SK-N-SH (cell line): Measurements from ENCODE around the gene MAD1L1. TPM values are rescaled to one million over a fixed set of nuclear protein-coding genes. Genes with fewer than 3 reads are reported as not detected.
"Not testable (repeated sequence)": the region's sequence is repeated elsewhere in the genome, so short reads cannot be mapped to it uniquely, and the experiment has no call there.

Experiments used
- CTCF ChIA-PET: fragments of 300-600, 350-600 bp; formaldehyde crosslinking; extraction: SDS; loops from one replicate; lab custom pipeline; 2021; lab: Yijun Ruan, JAX
- POLR2A ChIA-PET: fragments of 350-600 bp; sonication (Branson Sonifier 250); formaldehyde crosslinking; extraction: SDS; loops from one replicate; lab custom pipeline; 2020; ENCODE audit warnings: antibody characterized with exemption, inconsistent platforms; lab: Yijun Ruan, JAX
- DNase-seq: peaks from one replicate; pipeline ENCODE4 v3.0.0; 2012
- H2AFZ ChIP-seq: fragments of 200-600 bp; sonication (generic); 2 replicates; pipeline ENCODE4 v1.8.1; 2016; ENCODE audit warnings: antibody characterized with exemption, mild to moderate bottlenecking, low read depth
- H3F3A ChIP-seq: fragments of 200-600 bp; sonication (generic); replicated peaks from 2 replicates; pipeline ENCODE3; 2016; ENCODE audit warnings: antibody characterized with exemption, mild to moderate bottlenecking; ENCODE audit not compliant: insufficient read depth
- H3K27ac ChIP-seq, 2 experiments: fragments of 200-500 bp in 1 of 2; fragments of 200-600 bp in 1 of 2; sonication (Bioruptor generic) in 1 of 2; sonication (generic), shearing (Covaris generic) in 1 of 2; 2 replicates each; pipeline versions ENCODE4 v1.5.1 to v1.6.1; 2014 to 2016; ENCODE audit warnings: low read depth in 2 of 2, inconsistent platforms in 1 of 2, low read length in 1 of 2, mild to moderate bottlenecking in 1 of 2, mixed read lengths in 1 of 2
- H3K27me3 ChIP-seq: fragments of 200-600 bp; sonication (generic), shearing (Covaris generic); 2 replicates; pipeline ENCODE4 v1.6.1; 2016; ENCODE audit warnings: mixed run types; ENCODE audit not compliant: insufficient read depth
- H3K36me3 ChIP-seq, 2 experiments: fragments of 200-500 bp in 1 of 2; fragments of 200-600 bp in 1 of 2; sonication (Bioruptor generic) in 1 of 2; sonication (generic) in 1 of 2; replicated peaks in 1 of 2; 2 replicates each; pipeline versions ENCODE3 to v1.5.1; 2014 to 2016; ENCODE audit warnings: low read length in 1 of 2, mild to moderate bottlenecking in 1 of 2; ENCODE audit not compliant: insufficient read depth in 2 of 2, control insufficient read depth in 1 of 2
- H3K4me1 ChIP-seq, 2 experiments: fragments of 200-500 bp in 1 of 2; fragments of 200-600 bp in 1 of 2; sonication (Bioruptor generic) in 1 of 2; sonication (generic), shearing (Covaris generic) in 1 of 2; 2 replicates each; pipeline versions ENCODE4 v1.5.1 to v1.6.1; 2014 to 2016; ENCODE audit warnings: low read depth in 1 of 2, low read length in 1 of 2, mixed run types in 1 of 2; ENCODE audit not compliant: insufficient read depth in 2 of 2, control insufficient read depth in 1 of 2
- H3K4me2 ChIP-seq: fragments of 200-600 bp; sonication (generic), shearing (Covaris generic); 2 replicates; pipeline ENCODE4 v1.6.1; 2017; ENCODE audit warnings: mixed run types
- H3K4me3 ChIP-seq, 2 experiments: fragments of 200-500 bp in 1 of 2; fragments of 200-600 bp in 1 of 2; sonication (Bioruptor generic) in 1 of 2; sonication (generic), shearing (Covaris generic) in 1 of 2; 2 replicates each; pipeline versions ENCODE4 v1.5.1 to v1.8.1; 2014 to 2016; ENCODE audit warnings: low read depth in 2 of 2, inconsistent platforms in 1 of 2, low read length in 1 of 2, mild to moderate bottlenecking in 1 of 2, mixed read lengths in 1 of 2, moderate library complexity in 1 of 2
- H3K79me2 ChIP-seq: fragments of 200-600 bp; sonication (generic); 2 replicates; pipeline ENCODE4 v1.8.1; 2017; ENCODE audit warnings: mild to moderate bottlenecking; ENCODE audit not compliant: insufficient read depth
- H3K9ac ChIP-seq: fragments of 200-600 bp; sonication (generic); 2 replicates; pipeline ENCODE4 v1.6.1; 2017; ENCODE audit warnings: mixed run types
- H3K9me2 ChIP-seq: fragments of 200-600 bp; sonication (generic); 2 replicates; pipeline ENCODE4 v1.6.1; 2017; ENCODE audit warnings: mixed run types
- H3K9me3 ChIP-seq: fragments of 200-600 bp; sonication (generic); 2 replicates; pipeline ENCODE4 v1.6.1; 2017; ENCODE audit warnings: mixed run types, mild to moderate bottlenecking, moderate library complexity
- H4K20me1 ChIP-seq: fragments of 200-600 bp; sonication (generic); 2 replicates; pipeline ENCODE4 v1.6.1; 2017; ENCODE audit warnings: mild to moderate bottlenecking, mixed run types; ENCODE audit not compliant: insufficient read depth
- FOSL2 ChIP-seq: IDR thresholded peaks from 2 replicates; pipeline ENCODE4 v1.4.0; 2012; ENCODE audit warnings: low read depth, mild to moderate bottlenecking, moderate library complexity, borderline replicate concordance
- FOXJ3 ChIP-seq: sonication (generic); formaldehyde crosslinking; IDR thresholded peaks from 2 replicates; pipeline ENCODE4 v1.5.1; 2020; ENCODE audit warnings: mild to moderate bottlenecking, missing genetic modification reagents
- GABPA ChIP-seq: IDR thresholded peaks from 2 replicates; pipeline ENCODE4 v1.4.0; 2012; ENCODE audit warnings: low read depth, mild to moderate bottlenecking
- JUND ChIP-seq: IDR thresholded peaks from 2 replicates; pipeline ENCODE4 v1.4.0; 2012
- MXI1 ChIP-seq: IDR thresholded peaks from 2 replicates; pipeline ENCODE4 v1.6.1; 2012; ENCODE audit warnings: mild to moderate bottlenecking, low read depth, low read length, improper control_type of control experiment
- RAD21 ChIP-seq: IDR thresholded peaks from 2 replicates; pipeline ENCODE4 v1.6.1; 2012; ENCODE audit warnings: mild to moderate bottlenecking, low read length
- RFX5 ChIP-seq: IDR thresholded peaks from 2 replicates; pipeline ENCODE4 v1.6.1; 2012; ENCODE audit warnings: mild to moderate bottlenecking, improper control_type of control experiment, low read length
- SMC3 ChIP-seq: IDR thresholded peaks from 2 replicates; pipeline ENCODE4 v1.6.1; 2012; ENCODE audit warnings: low read depth, low read length, improper control_type of control experiment
- TAF1 ChIP-seq: IDR thresholded peaks from 2 replicates; pipeline ENCODE4 v1.6.1; 2012; ENCODE audit warnings: low read depth, mild to moderate bottlenecking, low read length, moderate library complexity, borderline replicate concordance
- YY1 ChIP-seq: IDR thresholded peaks from 2 replicates; pipeline ENCODE4 v1.4.0; 2012; ENCODE audit warnings: low read depth, mild to moderate bottlenecking
- WGBS: methylation state at CpG from one replicate; pipeline ENCODE4 v1.1.6; 2017; ENCODE audit warnings: low lambda C conversion rate; 5-methylcytosine and 5-hydroxymethylcytosine counted together
- polyA plus RNA-seq, 3 experiments: library from polyadenylated mRNA; depleted of rRNA; stranded (reverse); fragments of >200 nt; gene quantifications; 2 replicates each; pipeline ENCODE4 v1.2.3, GENCODE V29; 2012
- TF ChIP-seq, protein P1 (sequence below): IDR thresholded peaks from 2 replicates; pipeline ENCODE4 v1.6.1; 2012; ENCODE audit warnings: mild to moderate bottlenecking, low read depth, low read length, moderate library complexity
- TF ChIP-seq, protein P2 (sequence below): fragments of 200-600 bp; sonication (generic); IDR thresholded peaks from 2 replicates; pipeline ENCODE4 v1.6.1; 2017; ENCODE audit warnings: antibody characterized with exemption, mild to moderate bottlenecking, moderate library complexity
- TF ChIP-seq, protein P3 (sequence below): IDR thresholded peaks from 2 replicates; pipeline ENCODE4 v1.4.0; 2012; ENCODE audit warnings: low read depth, borderline replicate concordance
- TF ChIP-seq, protein P4 (sequence below): fragments of 150-350 bp; IDR thresholded peaks from 2 replicates; pipeline ENCODE4 v1.6.1; 2017; ENCODE audit warnings: antibody characterized with exemption, low read length, low read depth, borderline replicate concordance
- TF ChIP-seq, protein P5 (sequence below): IDR thresholded peaks from 2 replicates; pipeline ENCODE4 v1.4.0; 2012; ENCODE audit warnings: low read depth

The MAD1L1 gene
- polyA plus RNA-seq, 1 of the 3 experiments (the other 2 are of a cell fraction) = 46.2 TPM

DNA sequence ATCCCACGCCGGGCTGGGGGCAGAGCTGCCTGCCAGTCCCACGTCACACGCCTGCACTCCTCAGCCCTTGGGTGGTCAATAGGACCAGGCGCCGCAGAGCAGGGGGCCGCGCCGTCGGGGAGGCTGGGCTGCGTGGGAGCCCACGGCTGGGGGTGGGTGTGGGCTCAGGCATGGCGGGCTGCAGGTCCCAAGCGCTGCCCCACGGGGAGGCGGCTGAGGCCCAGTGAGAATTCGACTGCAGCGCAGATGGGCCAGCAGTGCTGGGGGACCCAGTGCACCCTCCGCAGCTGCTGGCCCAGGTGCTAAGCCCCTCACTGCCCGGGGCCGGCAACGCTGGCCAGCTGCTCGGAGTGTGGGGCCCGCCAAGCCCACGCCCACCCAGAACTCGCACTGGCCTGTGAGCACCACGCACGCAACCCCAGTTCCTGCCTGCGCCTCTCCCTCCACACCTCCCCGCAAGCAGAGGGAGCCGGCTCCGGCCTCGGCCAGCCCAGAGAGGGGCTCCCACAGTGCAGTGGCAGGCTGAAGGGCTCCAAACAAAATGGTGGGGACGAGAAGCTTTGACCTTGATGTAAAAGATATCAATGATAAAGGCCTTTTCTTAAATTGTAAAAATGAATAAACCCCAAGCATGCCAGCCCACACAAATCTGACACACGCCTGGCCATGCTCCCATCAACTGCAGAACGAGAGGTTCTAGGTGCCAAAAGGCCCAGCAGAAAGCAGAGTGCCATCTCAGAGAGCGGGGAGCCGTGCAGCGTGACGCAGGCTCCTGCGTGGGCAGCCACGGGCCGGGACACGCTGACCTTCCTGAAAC lies 255.5 kb downstream of the MAD1L1 start:
- Histone ChIP-seq H2AFZ (no peak overlapping the region), H3K36me3 (peaks cover 0 to 5% of the 10 kb centered on the region in 2 experiments), H3K27ac (no peak overlapping the region), H3K4me3 (no peak overlapping the region), H3K4me1 (peaks cover 0 to 8% of the 10 kb centered on the region in 2 experiments; a peak in 1 of 4 replicates), H3K4me2 (no peak overlapping the region), H3F3A (no peaks in the 10 kb centered on the region)
- POLR2A ChIA-PET = no interaction called here
- no peak for DNase-seq
- WGBS = 94% methylated on average over 44 of the region's 44 CpGs
- TF ChIP-seq GABPA (no peak), TAF1 (no peak), FOSL2 (no peak), JUND (no peak), RFX5 (no peak), FOXJ3 (CRISPR knock-in tag) (no peak), MXI1 (no peak), RAD21 (no peak), SMC3 (no peak), YY1 (no peak)
- TF ChIP-seq, protein P1, sequence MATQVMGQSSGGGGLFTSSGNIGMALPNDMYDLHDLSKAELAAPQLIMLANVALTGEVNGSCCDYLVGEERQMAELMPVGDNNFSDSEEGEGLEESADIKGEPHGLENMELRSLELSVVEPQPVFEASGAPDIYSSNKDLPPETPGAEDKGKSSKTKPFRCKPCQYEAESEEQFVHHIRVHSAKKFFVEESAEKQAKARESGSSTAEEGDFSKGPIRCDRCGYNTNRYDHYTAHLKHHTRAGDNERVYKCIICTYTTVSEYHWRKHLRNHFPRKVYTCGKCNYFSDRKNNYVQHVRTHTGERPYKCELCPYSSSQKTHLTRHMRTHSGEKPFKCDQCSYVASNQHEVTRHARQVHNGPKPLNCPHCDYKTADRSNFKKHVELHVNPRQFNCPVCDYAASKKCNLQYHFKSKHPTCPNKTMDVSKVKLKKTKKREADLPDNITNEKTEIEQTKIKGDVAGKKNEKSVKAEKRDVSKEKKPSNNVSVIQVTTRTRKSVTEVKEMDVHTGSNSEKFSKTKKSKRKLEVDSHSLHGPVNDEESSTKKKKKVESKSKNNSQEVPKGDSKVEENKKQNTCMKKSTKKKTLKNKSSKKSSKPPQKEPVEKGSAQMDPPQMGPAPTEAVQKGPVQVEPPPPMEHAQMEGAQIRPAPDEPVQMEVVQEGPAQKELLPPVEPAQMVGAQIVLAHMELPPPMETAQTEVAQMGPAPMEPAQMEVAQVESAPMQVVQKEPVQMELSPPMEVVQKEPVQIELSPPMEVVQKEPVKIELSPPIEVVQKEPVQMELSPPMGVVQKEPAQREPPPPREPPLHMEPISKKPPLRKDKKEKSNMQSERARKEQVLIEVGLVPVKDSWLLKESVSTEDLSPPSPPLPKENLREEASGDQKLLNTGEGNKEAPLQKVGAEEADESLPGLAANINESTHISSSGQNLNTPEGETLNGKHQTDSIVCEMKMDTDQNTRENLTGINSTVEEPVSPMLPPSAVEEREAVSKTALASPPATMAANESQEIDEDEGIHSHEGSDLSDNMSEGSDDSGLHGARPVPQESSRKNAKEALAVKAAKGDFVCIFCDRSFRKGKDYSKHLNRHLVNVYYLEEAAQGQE = no peak
- TF ChIP-seq, protein P2, sequence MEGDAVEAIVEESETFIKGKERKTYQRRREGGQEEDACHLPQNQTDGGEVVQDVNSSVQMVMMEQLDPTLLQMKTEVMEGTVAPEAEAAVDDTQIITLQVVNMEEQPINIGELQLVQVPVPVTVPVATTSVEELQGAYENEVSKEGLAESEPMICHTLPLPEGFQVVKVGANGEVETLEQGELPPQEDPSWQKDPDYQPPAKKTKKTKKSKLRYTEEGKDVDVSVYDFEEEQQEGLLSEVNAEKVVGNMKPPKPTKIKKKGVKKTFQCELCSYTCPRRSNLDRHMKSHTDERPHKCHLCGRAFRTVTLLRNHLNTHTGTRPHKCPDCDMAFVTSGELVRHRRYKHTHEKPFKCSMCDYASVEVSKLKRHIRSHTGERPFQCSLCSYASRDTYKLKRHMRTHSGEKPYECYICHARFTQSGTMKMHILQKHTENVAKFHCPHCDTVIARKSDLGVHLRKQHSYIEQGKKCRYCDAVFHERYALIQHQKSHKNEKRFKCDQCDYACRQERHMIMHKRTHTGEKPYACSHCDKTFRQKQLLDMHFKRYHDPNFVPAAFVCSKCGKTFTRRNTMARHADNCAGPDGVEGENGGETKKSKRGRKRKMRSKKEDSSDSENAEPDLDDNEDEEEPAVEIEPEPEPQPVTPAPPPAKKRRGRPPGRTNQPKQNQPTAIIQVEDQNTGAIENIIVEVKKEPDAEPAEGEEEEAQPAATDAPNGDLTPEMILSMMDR = no peak
- TF ChIP-seq, protein P3, sequence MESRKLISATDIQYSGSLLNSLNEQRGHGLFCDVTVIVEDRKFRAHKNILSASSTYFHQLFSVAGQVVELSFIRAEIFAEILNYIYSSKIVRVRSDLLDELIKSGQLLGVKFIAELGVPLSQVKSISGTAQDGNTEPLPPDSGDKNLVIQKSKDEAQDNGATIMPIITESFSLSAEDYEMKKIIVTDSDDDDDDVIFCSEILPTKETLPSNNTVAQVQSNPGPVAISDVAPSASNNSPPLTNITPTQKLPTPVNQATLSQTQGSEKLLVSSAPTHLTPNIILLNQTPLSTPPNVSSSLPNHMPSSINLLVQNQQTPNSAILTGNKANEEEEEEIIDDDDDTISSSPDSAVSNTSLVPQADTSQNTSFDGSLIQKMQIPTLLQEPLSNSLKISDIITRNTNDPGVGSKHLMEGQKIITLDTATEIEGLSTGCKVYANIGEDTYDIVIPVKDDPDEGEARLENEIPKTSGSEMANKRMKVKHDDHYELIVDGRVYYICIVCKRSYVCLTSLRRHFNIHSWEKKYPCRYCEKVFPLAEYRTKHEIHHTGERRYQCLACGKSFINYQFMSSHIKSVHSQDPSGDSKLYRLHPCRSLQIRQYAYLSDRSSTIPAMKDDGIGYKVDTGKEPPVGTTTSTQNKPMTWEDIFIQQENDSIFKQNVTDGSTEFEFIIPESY = no peak
- TF ChIP-seq, protein P4, sequence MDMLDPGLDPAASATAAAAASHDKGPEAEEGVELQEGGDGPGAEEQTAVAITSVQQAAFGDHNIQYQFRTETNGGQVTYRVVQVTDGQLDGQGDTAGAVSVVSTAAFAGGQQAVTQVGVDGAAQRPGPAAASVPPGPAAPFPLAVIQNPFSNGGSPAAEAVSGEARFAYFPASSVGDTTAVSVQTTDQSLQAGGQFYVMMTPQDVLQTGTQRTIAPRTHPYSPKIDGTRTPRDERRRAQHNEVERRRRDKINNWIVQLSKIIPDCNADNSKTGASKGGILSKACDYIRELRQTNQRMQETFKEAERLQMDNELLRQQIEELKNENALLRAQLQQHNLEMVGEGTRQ = no peak
- TF ChIP-seq, protein P5, sequence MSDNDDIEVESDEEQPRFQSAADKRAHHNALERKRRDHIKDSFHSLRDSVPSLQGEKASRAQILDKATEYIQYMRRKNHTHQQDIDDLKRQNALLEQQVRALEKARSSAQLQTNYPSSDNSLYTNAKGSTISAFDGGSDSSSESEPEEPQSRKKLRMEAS = no peak
- TF ChIP-seq, all 33 proteins: peak for 0
- Histone ChIP-seq H4K20me1 (no peaks in the 10 kb centered on the region), H3K27me3 (no peaks in the 10 kb centered on the region), H3K9me2 (no peaks in the 10 kb centered on the region), H3K79me2 (no peaks in the 10 kb centered on the region), H3K9ac (no peak overlapping the region), H3K9me3 (no peaks in the 10 kb centered on the region)
- CTCF ChIA-PET = interaction anchor here (1.2 to 1.3 kb wide), 2 partner anchors 17 to 19 kb away, joined by 3 read pairs; no protein-coding TSS in a partner anchor

DNA sequence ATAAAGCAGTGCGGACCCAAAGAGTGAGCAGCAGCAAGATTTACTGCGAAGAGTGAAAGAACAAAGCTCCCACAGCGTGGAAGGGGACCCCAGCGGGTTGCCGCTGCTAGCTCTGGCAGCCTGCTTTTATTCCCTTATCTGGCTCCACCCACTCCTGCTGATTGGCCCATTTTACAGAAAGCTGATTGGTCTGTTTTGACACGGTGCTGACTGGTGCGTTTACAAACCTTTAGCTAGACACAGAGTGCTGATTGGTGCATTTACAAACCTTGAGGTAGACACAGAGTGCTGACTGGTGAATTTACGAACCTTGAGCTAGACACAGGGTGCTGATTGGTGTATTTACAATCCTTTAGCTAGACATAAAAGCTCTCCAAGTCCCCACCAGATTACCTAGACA lies 256.2 kb downstream of the MAD1L1 start:
- H3K4me1 ChIP-seq, H3K27me3 ChIP-seq, H3K9ac ChIP-seq, POLR2A ChIA-PET, H3K27ac ChIP-seq, H3K4me2 ChIP-seq, H3K9me3 ChIP-seq, H2AFZ ChIP-seq, DNase-seq, H4K20me1 ChIP-seq, H3K9me2 ChIP-seq, H3K79me2 ChIP-seq, H3F3A ChIP-seq, H3K36me3 ChIP-seq, H3K4me3 ChIP-seq: not testable (repeated sequence)
- CTCF ChIA-PET = interaction anchor here (1.2 to 1.3 kb wide), 2 partner anchors 17 to 20 kb away, joined by 3 read pairs; no protein-coding TSS in a partner anchor
- 93% methylated on average over 8 of the region's 8 CpGs for WGBS
